ENCODE results near the gene FOXN3. TPM values are rescaled to one million over a fixed set of nuclear protein-coding genes. Genes with fewer than 3 reads are reported as not detected.

Gene FOXN3
- total RNA-seq, 1 donor from 2014 or later, result 31.8 TPM

- H3K36me3 ChIP-seq (ENCODE audit: control insufficient read depth in 3 of 3, insufficient read depth in 3 of 3, low read length in 3 of 3), result peaks cover 0 to 4% (median 0%) of the 10 kb centered on the region in 3 donors
- peak overlapping the region in 1 of 3 donors; percentile 23 for H3K9ac ChIP-seq (ENCODE audit: low read depth in 1 of 3, low read length in 3 of 3)
- H3K9me3 ChIP-seq (ENCODE audit: control insufficient read depth in 3 of 3, low read length in 3 of 3), result no peaks in the 10 kb centered on the region
- peaks cover 21 to 30% (median 22%) of the 10 kb centered on the region in 3 donors for H3K4me1 ChIP-seq (ENCODE audit: control insufficient read depth in 3 of 3, insufficient read depth in 3 of 3, low read length in 3 of 3)
- H3K4me3 ChIP-seq (ENCODE audit: low read length in 3 of 3), result no peak overlapping the region
- no peak overlapping the region for H3K27ac ChIP-seq (ENCODE audit: low read depth, low read length)
- H3K27me3 ChIP-seq (ENCODE audit: control insufficient read depth in 3 of 3, insufficient read depth in 3 of 3, low read length in 3 of 3), result no peaks in the 10 kb centered on the region
Observed at GRCh38 chr14:89215531-89215930, 201.5 kb downstream of the FOXN3 start.

- no peak overlapping the region for H3K4me3 ChIP-seq (ENCODE audit: low read length in 3 of 3)
- H3K9me3 ChIP-seq (ENCODE audit: control insufficient read depth in 3 of 3, low read length in 3 of 3), result no peaks in the 10 kb centered on the region
- H3K27ac ChIP-seq (ENCODE audit: low read depth, low read length), result no peak overlapping the region
- H3K27me3 ChIP-seq (ENCODE audit: control insufficient read depth in 3 of 3, insufficient read depth in 3 of 3, low read length in 3 of 3), result no peaks in the 10 kb centered on the region
- H3K9ac ChIP-seq (ENCODE audit: low read depth in 1 of 3, low read length in 3 of 3), result no peak overlapping the region
- peaks cover 0 to 4% (median 0%) of the 10 kb centered on the region in 3 donors for H3K36me3 ChIP-seq (ENCODE audit: control insufficient read depth in 3 of 3, insufficient read depth in 3 of 3, low read length in 3 of 3)
- H3K4me1 ChIP-seq (ENCODE audit: control insufficient read depth in 3 of 3, insufficient read depth in 3 of 3, low read length in 3 of 3), result peaks cover 18 to 27% (median 20%) of the 10 kb centered on the region in 3 donors
Observed at GRCh38 chr14:89215114-89215513, 201.9 kb downstream of the FOXN3 start.

GRCh38 chr14:89214221-89214965 is 202.6 kb downstream of the FOXN3 start:
- Histone ChIP-seq H3K4me3 (ENCODE audit: low read length in 3 of 3) (peak overlapping the region in 1 of 3 donors; percentile 63), H3K27ac (ENCODE audit: low read depth, low read length) (no peak overlapping the region), H3K36me3 (ENCODE audit: control insufficient read depth in 3 of 3, insufficient read depth in 3 of 3, low read length in 3 of 3) (peaks cover 0 to under 1% (median 0%) of the 10 kb centered on the region in 3 donors), H3K4me1 (ENCODE audit: control insufficient read depth in 3 of 3, insufficient read depth in 3 of 3, low read length in 3 of 3) (peaks cover 18 to 27% (median 20%) of the 10 kb centered on the region in 3 donors), H3K9ac (ENCODE audit: low read depth in 1 of 3, low read length in 3 of 3) (peak overlapping the region in 1 of 3 donors; percentile 40), H3K27me3 (ENCODE audit: control insufficient read depth in 3 of 3, insufficient read depth in 3 of 3, low read length in 3 of 3) (no peaks in the 10 kb centered on the region), H3K9me3 (ENCODE audit: control insufficient read depth in 3 of 3, low read length in 3 of 3) (no peaks in the 10 kb centered on the region)

- no peak overlapping the region for H3K27ac ChIP-seq (ENCODE audit: low read depth, low read length)
- H3K9me3 ChIP-seq (ENCODE audit: control insufficient read depth in 3 of 3, low read length in 3 of 3), result no peaks in the 10 kb centered on the region
- no peaks in the 10 kb centered on the region for H3K36me3 ChIP-seq (ENCODE audit: control insufficient read depth in 3 of 3, insufficient read depth in 3 of 3, low read length in 3 of 3)
- no peaks in the 10 kb centered on the region for H3K27me3 ChIP-seq (ENCODE audit: control insufficient read depth in 3 of 3, insufficient read depth in 3 of 3, low read length in 3 of 3)
- H3K4me1 ChIP-seq (ENCODE audit: control insufficient read depth in 3 of 3, insufficient read depth in 3 of 3, low read length in 3 of 3), result peaks cover 18 to 25% (median 20%) of the 10 kb centered on the region in 3 donors
- no peak overlapping the region for H3K4me3 ChIP-seq (ENCODE audit: low read length in 3 of 3)
- no peak overlapping the region for H3K9ac ChIP-seq (ENCODE audit: low read depth in 1 of 3, low read length in 3 of 3)
Observed at GRCh38 chr14:89212386-89213235, 204.4 kb downstream of the FOXN3 start.

GRCh38 chr14:89209558-89209957 is 207.5 kb downstream of the FOXN3 start:
- Histone ChIP-seq H3K36me3 (ENCODE audit: control insufficient read depth in 3 of 3, insufficient read depth in 3 of 3, low read length in 3 of 3) (peaks cover 0 to 2% (median 0%) of the 10 kb centered on the region in 3 donors), H3K27ac (ENCODE audit: low read depth, low read length) (no peak overlapping the region), H3K9ac (ENCODE audit: low read depth in 1 of 3, low read length in 3 of 3) (no peak overlapping the region), H3K27me3 (ENCODE audit: control insufficient read depth in 3 of 3, insufficient read depth in 3 of 3, low read length in 3 of 3) (no peaks in the 10 kb centered on the region), H3K4me3 (ENCODE audit: low read length in 3 of 3) (no peak overlapping the region), H3K9me3 (ENCODE audit: control insufficient read depth in 3 of 3, low read length in 3 of 3) (no peaks in the 10 kb centered on the region), H3K4me1 (ENCODE audit: control insufficient read depth in 3 of 3, insufficient read depth in 3 of 3, low read length in 3 of 3) (peaks cover 4 to 10% (median 6%) of the 10 kb centered on the region in 3 donors)

- Histone ChIP-seq H3K27ac (ENCODE audit: low read depth, low read length) (no peak overlapping the region), H3K9ac (ENCODE audit: low read depth in 1 of 3, low read length in 3 of 3) (no peak overlapping the region)
Observed at GRCh38 chr14:89207925-89208328, 209.1 kb downstream of the FOXN3 start.

GRCh38 chr14:89206389-89207031 is 210.5 kb downstream of the FOXN3 start:
- peak overlapping the region; percentile 36 for H3K27ac ChIP-seq (ENCODE audit: low read depth, low read length)

More at GRCh38 chr14:89207925-89208328, 209.1 kb downstream of the FOXN3 start:
- peaks cover 0 to 13% (median 0%) of the 10 kb centered on the region in 3 donors for H3K4me1 ChIP-seq (ENCODE audit: control insufficient read depth in 3 of 3, insufficient read depth in 3 of 3, low read length in 3 of 3)
- no peaks in the 10 kb centered on the region for H3K9me3 ChIP-seq (ENCODE audit: control insufficient read depth in 3 of 3, low read length in 3 of 3)
- no peaks in the 10 kb centered on the region for H3K27me3 ChIP-seq (ENCODE audit: control insufficient read depth in 3 of 3, insufficient read depth in 3 of 3, low read length in 3 of 3)
- no peak overlapping the region for H3K4me3 ChIP-seq (ENCODE audit: low read length in 3 of 3)
- peaks cover 0 to 2% (median 0%) of the 10 kb centered on the region in 3 donors for H3K36me3 ChIP-seq (ENCODE audit: control insufficient read depth in 3 of 3, insufficient read depth in 3 of 3, low read length in 3 of 3)

GRCh38 chr14:89205137-89205740 is 211.8 kb downstream of the FOXN3 start:
- H3K27ac ChIP-seq (ENCODE audit: low read depth, low read length), result no peak overlapping the region

More at GRCh38 chr14:89206389-89207031, 210.5 kb downstream of the FOXN3 start:
- Histone ChIP-seq H3K36me3 (ENCODE audit: control insufficient read depth in 3 of 3, insufficient read depth in 3 of 3, low read length in 3 of 3) (peaks cover 0 to 2% (median 0%) of the 10 kb centered on the region in 3 donors), H3K4me1 (ENCODE audit: control insufficient read depth in 3 of 3, insufficient read depth in 3 of 3, low read length in 3 of 3) (peaks cover 4 to 25% (median 10%) of the 10 kb centered on the region in 3 donors), H3K4me3 (ENCODE audit: low read length in 3 of 3) (peak overlapping the region in 1 of 3 donors; percentile 3), H3K9ac (ENCODE audit: low read depth in 1 of 3, low read length in 3 of 3) (no peak overlapping the region), H3K9me3 (ENCODE audit: control insufficient read depth in 3 of 3, low read length in 3 of 3) (no peaks in the 10 kb centered on the region), H3K27me3 (ENCODE audit: control insufficient read depth in 3 of 3, insufficient read depth in 3 of 3, low read length in 3 of 3) (no peaks in the 10 kb centered on the region)

GRCh38 chr14:89202413-89203190 is 214.4 kb downstream of the FOXN3 start:
- Histone ChIP-seq H3K27ac (ENCODE audit: low read depth, low read length) (no peak overlapping the region), H3K27me3 (ENCODE audit: control insufficient read depth in 3 of 3, insufficient read depth in 3 of 3, low read length in 3 of 3) (no peaks in the 10 kb centered on the region), H3K36me3 (ENCODE audit: control insufficient read depth in 3 of 3, insufficient read depth in 3 of 3, low read length in 3 of 3) (peaks cover 0 to 2% (median 0%) of the 10 kb centered on the region in 3 donors), H3K9ac (ENCODE audit: low read depth in 1 of 3, low read length in 3 of 3) (no peak overlapping the region), H3K4me1 (ENCODE audit: control insufficient read depth in 3 of 3, insufficient read depth in 3 of 3, low read length in 3 of 3) (peaks cover 10 to 31% (median 26%) of the 10 kb centered on the region in 3 donors), H3K9me3 (ENCODE audit: control insufficient read depth in 3 of 3, low read length in 3 of 3) (no peaks in the 10 kb centered on the region), H3K4me3 (ENCODE audit: low read length in 3 of 3) (no peak overlapping the region)

More at GRCh38 chr14:89205137-89205740, 211.8 kb downstream of the FOXN3 start:
- H3K4me1 ChIP-seq (ENCODE audit: control insufficient read depth in 3 of 3, insufficient read depth in 3 of 3, low read length in 3 of 3), result peaks cover 4 to 25% (median 14%) of the 10 kb centered on the region in 3 donors
- no peaks in the 10 kb centered on the region for H3K9me3 ChIP-seq (ENCODE audit: control insufficient read depth in 3 of 3, low read length in 3 of 3)
- peaks cover 0 to 2% (median 0%) of the 10 kb centered on the region in 3 donors for H3K36me3 ChIP-seq (ENCODE audit: control insufficient read depth in 3 of 3, insufficient read depth in 3 of 3, low read length in 3 of 3)
- H3K4me3 ChIP-seq (ENCODE audit: low read length in 3 of 3), result no peak overlapping the region
- no peaks in the 10 kb centered on the region for H3K27me3 ChIP-seq (ENCODE audit: control insufficient read depth in 3 of 3, insufficient read depth in 3 of 3, low read length in 3 of 3)
- no peak overlapping the region for H3K9ac ChIP-seq (ENCODE audit: low read depth in 1 of 3, low read length in 3 of 3)
